GM12875 (cell line): ENCODE data around the gene MORN1.

Source experiments
- H3K4me3 ChIP-seq: one replicate; pipeline ENCODE4 v1.5.1; 2011; ENCODE audit warnings: low read depth, low read length, control low read depth
- CTCF ChIP-seq: IDR thresholded peaks from 2 replicates; pipeline ENCODE4 v1.5.1; 2011; ENCODE audit warnings: low read depth, mild to moderate bottlenecking, control low read depth, inconsistent platforms, low read length, moderate library complexity, borderline replicate concordance; ENCODE audit not compliant: insufficient read depth

The MORN1 gene

GRCh38 chr1:2290595-2291510 is 100.5 kb downstream of the MORN1 start:
- no peak for TF ChIP-seq CTCF
- H3K4me3 ChIP-seq = peak overlapping the region; percentile 6

GRCh38 chr1:2290171-2290578 is 101.2 kb downstream of the MORN1 start:
- peak overlapping the region; percentile 6 for H3K4me3 ChIP-seq
- no peak for TF ChIP-seq CTCF

GRCh38 chr1:2289607-2290006 is 101.7 kb downstream of the MORN1 start:
- TF ChIP-seq CTCF = no peak
- no peak overlapping the region for H3K4me3 ChIP-seq

GRCh38 chr1:2288816-2289536 is 102.4 kb downstream of the MORN1 start:
- no peak for TF ChIP-seq CTCF
- H3K4me3 ChIP-seq = no peak overlapping the region

- H3K4me3 ChIP-seq = no peak overlapping the region
- no peak for TF ChIP-seq CTCF
These were observed 103.0 kb downstream of the MORN1 start for GRCh38 chr1:2288311-2288710.

GRCh38 chr1:2287649-2288048 is 103.7 kb downstream of the MORN1 start:
- no peak for TF ChIP-seq CTCF

More at GRCh38 chr1:2287649-2288048, 103.7 kb downstream of the MORN1 start:
- no peak overlapping the region for H3K4me3 ChIP-seq
